ENCODE results near the gene ONECUT2.
"Not testable (repeated sequence)": the region's sequence is repeated elsewhere in the genome, so short reads cannot be mapped to it uniquely, and the experiment has no call there.

Gene ONECUT2

GRCh38 chr18:57434536-57435494, at the start of gene ONECUT2:
Gene ONECUT2 (plus strand): TSS chr18:57435374. CDS start chr18:57435717, 343 bp downstream.
- DNase-seq (ENCODE audit: low read depth), result peak; percentile 29

- no peak for DNase-seq (ENCODE audit: low read depth)
Observed at GRCh38 chr18:57389271-57389670, 45.9 kb upstream of the ONECUT2 start.

GRCh38 chr18:57390044-57390443, 45.1 kb upstream of the ONECUT2 start:
- DNase-seq (ENCODE audit: low read depth), result no peak

GRCh38 chr18:57394749-57395148, 40.4 kb upstream of the ONECUT2 start:
- DNase-seq (ENCODE audit: low read depth), result not testable (repeated sequence)

GRCh38 chr18:57396831-57397230, 38.3 kb upstream of the ONECUT2 start:
- DNase-seq (ENCODE audit: low read depth), result not testable (repeated sequence)

GRCh38 chr18:57397440-57398132, 37.6 kb upstream of the ONECUT2 start:
- no peak for DNase-seq (ENCODE audit: low read depth)

GRCh38 chr18:57404345-57404744, 30.8 kb upstream of the ONECUT2 start:
- DNase-seq (ENCODE audit: low read depth), result no peak

- DNase-seq (ENCODE audit: low read depth), result no peak
Observed at GRCh38 chr18:57409650-57410049, 25.5 kb upstream of the ONECUT2 start.

GRCh38 chr18:57410749-57411148, 24.4 kb upstream of the ONECUT2 start:
- no peak for DNase-seq (ENCODE audit: low read depth)

GRCh38 chr18:57416542-57416941, 18.6 kb upstream of the ONECUT2 start:
- no peak for DNase-seq (ENCODE audit: low read depth)

- no peak for DNase-seq (ENCODE audit: low read depth)
Observed at GRCh38 chr18:57422313-57422872, 12.8 kb upstream of the ONECUT2 start.

GRCh38 chr18:57423821-57424220, 11.4 kb upstream of the ONECUT2 start:
- no peak for DNase-seq (ENCODE audit: low read depth)

- no peak for DNase-seq (ENCODE audit: low read depth)
Observed at GRCh38 chr18:57425096-57425495, 10.1 kb upstream of the ONECUT2 start.

GRCh38 chr18:57426187-57426586, 9.0 kb upstream of the ONECUT2 start:
- DNase-seq (ENCODE audit: low read depth), result no peak

GRCh38 chr18:57427429-57428201, 7.6 kb upstream of the ONECUT2 start:
- no peak for DNase-seq (ENCODE audit: low read depth)

GRCh38 chr18:57428221-57429150, 6.7 kb upstream of the ONECUT2 start:
- DNase-seq (ENCODE audit: low read depth), result no peak

- DNase-seq (ENCODE audit: low read depth), result no peak
Observed at GRCh38 chr18:57429167-57430078, 5.8 kb upstream of the ONECUT2 start.

- no peak for DNase-seq (ENCODE audit: low read depth)
Observed at GRCh38 chr18:57430079-57431001, 4.8 kb upstream of the ONECUT2 start.

GRCh38 chr18:57431002-57431382, 4.2 kb upstream of the ONECUT2 start:
- no peak for DNase-seq (ENCODE audit: low read depth)

Measured in stimulated activated CD8-positive, alpha-beta memory T cell treated with anti-CD3 and anti-CD28 coated beads, Interleukin-15, amount 100 ng/mL, for 24 hours (primary cell).